ENCODE measurements around the gene TMPRSS9.

DNA sequence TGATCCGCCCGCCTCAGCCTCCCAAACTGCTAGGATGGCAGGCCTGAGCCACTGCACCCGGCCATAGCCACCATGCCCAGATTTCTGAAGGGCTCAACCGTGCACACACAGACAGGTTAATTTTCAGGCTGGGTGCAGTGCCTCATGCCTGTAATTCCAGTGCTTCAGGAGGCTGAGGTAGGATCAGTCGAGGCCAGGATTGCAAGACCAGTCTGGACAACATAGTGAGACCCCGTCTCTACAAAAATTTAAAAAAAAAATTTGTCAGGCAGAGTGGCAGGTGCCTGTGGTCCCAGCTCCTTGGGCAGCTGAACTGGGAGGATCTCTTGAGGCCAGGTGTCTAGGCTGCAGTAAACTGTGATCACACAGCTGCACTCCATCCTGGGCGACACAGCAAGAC is 59.7 kb downstream of the TMPRSS9 start:
- TF ChIP-seq SPI1 (IDR thresholded peaks at IDR 0.05; ENCODE audit: low read depth, low read length) = no peak
- TF ChIP-seq POLR2AphosphoS5 (IDR thresholded peaks at IDR 0.05; ENCODE audit: low read depth, low read length) = no peak
- TF ChIP-seq TAF1 (IDR thresholded peaks at IDR 0.05; ENCODE audit: low read depth, low read length) = no peak

Data from GM12891 (cell line).